Epithelial cell of esophagus (primary cell): ENCODE measurements around the gene KREMEN1.

ENCODE experiments used
- DNase-seq: peaks from one replicate; pipeline ENCODE4 v3.0.0; 2010; ENCODE audit warnings: low read depth
- H3K4me3 ChIP-seq: 2 replicates; pipeline ENCODE4 v1.5.1; 2011; ENCODE audit warnings: mild to moderate bottlenecking, low read length, control low read depth
- TF ChIP-seq, protein P1 (sequence below): IDR thresholded peaks from 2 replicates; pipeline ENCODE4 v1.5.1; 2011; ENCODE audit warnings: low read depth, mild to moderate bottlenecking, low read length, control low read depth, inconsistent platforms; ENCODE audit not compliant: insufficient read depth; ENCODE audit errors: missing control alignments

Gene KREMEN1

GRCh38 chr22:29146771-29147170, 73.9 kb downstream of the KREMEN1 start:
- no peak overlapping the region for H3K4me3 ChIP-seq
- no peak for DNase-seq
- TF ChIP-seq, protein P1, sequence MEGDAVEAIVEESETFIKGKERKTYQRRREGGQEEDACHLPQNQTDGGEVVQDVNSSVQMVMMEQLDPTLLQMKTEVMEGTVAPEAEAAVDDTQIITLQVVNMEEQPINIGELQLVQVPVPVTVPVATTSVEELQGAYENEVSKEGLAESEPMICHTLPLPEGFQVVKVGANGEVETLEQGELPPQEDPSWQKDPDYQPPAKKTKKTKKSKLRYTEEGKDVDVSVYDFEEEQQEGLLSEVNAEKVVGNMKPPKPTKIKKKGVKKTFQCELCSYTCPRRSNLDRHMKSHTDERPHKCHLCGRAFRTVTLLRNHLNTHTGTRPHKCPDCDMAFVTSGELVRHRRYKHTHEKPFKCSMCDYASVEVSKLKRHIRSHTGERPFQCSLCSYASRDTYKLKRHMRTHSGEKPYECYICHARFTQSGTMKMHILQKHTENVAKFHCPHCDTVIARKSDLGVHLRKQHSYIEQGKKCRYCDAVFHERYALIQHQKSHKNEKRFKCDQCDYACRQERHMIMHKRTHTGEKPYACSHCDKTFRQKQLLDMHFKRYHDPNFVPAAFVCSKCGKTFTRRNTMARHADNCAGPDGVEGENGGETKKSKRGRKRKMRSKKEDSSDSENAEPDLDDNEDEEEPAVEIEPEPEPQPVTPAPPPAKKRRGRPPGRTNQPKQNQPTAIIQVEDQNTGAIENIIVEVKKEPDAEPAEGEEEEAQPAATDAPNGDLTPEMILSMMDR, result no peak

DNA sequence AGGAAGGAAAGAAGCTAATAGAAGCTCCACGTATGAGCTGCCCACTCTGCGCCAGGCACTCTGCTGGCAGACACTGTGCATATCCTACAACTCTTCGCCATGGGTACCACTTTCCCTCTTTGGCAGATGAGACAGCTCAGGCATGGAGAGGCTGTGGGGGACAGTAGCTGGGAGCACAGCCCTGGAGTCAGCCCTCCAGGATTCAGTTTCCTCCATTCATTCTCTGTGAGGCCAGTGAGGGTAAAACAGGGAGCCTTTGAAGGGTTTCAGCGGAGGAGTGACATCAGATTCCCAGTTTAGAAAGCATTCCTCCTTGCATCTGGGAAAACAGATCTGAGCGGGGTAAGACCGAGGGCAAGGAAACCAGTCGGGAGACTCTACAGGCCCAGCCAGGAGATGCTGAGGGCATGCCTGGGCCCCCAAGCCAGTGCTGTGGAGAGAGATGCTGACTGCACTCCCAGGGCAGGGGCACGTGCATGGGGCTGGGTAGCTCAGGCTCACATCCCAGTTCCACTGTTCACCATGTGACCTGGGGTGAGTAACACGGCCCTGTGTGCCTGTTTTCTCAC, 74.6 kb downstream of the KREMEN1 start:
- H3K4me3 ChIP-seq, result no peak overlapping the region
- DNase-seq, result no peak
- TF ChIP-seq, protein P1, result no peak

GRCh38 chr22:29148036-29148435, 75.2 kb downstream of the KREMEN1 start:
- no peak overlapping the region for H3K4me3 ChIP-seq
- no peak for DNase-seq
- TF ChIP-seq, protein P1, result no peak

DNA sequence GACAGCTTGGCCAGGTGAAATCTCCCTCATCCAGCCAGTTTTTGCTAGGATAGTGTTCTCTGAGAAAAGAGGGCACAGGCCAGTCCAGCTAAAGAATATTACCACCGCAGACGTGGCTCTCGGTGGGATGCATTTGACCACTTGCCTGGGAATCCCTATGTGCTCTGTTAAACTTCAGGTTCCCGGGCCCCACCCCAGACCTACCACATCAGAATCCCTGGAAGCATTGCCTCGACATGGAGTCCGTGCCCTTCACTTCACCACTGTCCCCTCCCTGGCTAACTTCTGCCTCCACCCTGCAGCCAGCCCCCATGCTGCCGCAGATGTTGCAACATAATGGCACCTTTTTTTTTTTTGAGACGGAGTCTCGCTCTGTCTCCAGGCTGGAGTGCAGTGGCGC, 76.0 kb downstream of the KREMEN1 start:
- no peak overlapping the region for H3K4me3 ChIP-seq
- DNase-seq, result no peak
- TF ChIP-seq, protein P1, result no peak

DNA sequence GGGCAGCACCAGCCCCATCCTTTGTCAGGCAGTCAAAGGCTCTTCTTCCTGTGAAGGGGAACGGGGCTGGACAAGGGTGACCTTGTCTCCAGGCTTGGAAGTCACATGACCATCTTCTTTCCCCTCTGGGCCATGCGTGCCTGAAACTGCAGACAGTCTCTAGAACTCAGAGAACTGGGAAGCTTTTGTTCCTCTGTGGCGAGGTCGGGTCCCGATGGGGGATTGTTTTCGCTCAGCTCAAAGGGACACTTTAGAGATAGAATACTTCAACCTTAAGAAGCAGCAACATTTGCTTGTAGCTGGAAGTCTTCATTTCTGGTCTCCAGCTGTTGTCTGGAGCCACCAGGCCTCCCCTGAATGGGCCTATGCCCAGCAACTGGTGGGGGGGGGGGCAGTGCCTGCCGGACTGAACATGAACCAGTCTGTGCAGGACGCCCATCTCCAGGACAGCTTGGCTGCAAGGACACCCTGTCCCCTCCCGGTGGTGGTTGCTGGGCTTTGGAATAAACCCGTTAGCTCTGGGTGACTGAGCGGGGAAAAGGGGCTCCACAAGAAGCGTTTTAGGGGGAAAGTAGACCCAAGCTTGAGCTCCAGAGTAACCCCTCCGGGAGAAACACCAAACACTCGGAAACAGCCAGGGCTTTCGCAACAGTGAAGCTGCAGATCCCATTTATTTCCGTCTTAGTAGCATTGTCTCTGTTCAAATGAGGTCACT, 77.2 kb downstream of the KREMEN1 start:
- TF ChIP-seq, protein P1, result no peak
- no peak for DNase-seq
- H3K4me3 ChIP-seq, result no peak overlapping the region

DNA sequence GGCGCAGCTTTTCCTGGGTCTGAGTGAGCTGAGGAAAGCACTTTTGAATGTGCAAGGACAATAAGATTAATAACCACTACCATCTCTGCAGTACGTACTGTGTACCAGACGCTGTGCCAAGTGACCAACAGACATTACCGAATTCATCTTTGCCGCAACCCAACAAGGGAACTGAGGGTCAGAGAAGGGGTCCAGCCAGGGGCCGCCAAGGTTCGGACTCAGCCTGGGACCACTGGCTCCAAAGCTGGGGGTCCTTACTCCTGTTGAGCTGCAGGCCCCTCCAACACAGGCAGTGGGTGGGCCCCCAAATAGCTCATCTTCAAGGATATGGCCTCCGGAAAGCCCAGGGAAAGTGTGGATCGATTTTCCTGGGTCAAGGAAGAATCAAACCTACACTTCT, 77.9 kb downstream of the KREMEN1 start:
- TF ChIP-seq, protein P1, result no peak
- no peak for DNase-seq
- H3K4me3 ChIP-seq, result no peak overlapping the region

DNA sequence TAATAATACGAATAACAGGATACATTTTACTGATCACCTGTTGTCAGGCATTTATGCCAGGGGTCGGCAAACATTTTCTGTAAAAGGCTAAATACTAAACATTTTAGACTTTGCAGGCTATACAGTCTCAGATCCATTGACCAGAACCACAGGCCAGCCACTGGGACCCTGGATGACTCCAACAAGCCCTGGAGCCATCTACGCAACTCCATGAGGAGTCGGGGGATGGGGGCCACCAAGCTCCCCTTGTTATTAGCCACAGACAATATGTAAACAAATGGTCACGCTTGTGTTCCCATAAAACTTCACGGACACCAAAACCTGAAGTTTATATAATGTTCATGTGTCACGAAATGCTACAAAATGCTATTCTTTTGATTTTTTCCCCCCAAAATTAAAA, 78.5 kb downstream of the KREMEN1 start:
- TF ChIP-seq, protein P1, result no peak
- DNase-seq, result no peak
- H3K4me3 ChIP-seq, result no peak overlapping the region
